Transverse colon (tissue), 4 donors: ENCODE results near the gene CHSY3.

Experiments used
- EP300 ChIP-seq: sonication (generic); formaldehyde crosslinking; IDR thresholded peaks from one replicate; pipeline ENCODE4 v1.6.1; 2017; ENCODE audit warnings: antibody characterized with exemption, low read depth
- POLR2A ChIP-seq: fragments of 450-650 bp; IDR thresholded peaks from one replicate; pipeline ENCODE4 v1.6.1; 2016; ENCODE audit warnings: antibody characterized with exemption, mild to moderate bottlenecking, moderate library complexity
- POLR2AphosphoS5 ChIP-seq, 3 donors: sonication (generic); formaldehyde crosslinking; IDR thresholded peaks; one replicate each; pipeline ENCODE4 v1.6.1; 2016; ENCODE audit warnings: antibody characterized with exemption in 3 of 3
- TF ChIP-seq, protein P1 (sequence below), 5 experiments: fragments of 200-600 bp in 3 of 5; fragments of 450-650 bp in 2 of 5; sonication (generic) in 3 of 5; IDR thresholded peaks; 1 replicate in 2 of 5; 2 replicates in 3 of 5; pipeline ENCODE4 v1.5.1; 2016 to 2017; ENCODE audit warnings: antibody characterized with exemption in 5 of 5, inconsistent platforms in 3 of 5, mild to moderate bottlenecking in 2 of 5, moderate library complexity in 1 of 5

DNA sequence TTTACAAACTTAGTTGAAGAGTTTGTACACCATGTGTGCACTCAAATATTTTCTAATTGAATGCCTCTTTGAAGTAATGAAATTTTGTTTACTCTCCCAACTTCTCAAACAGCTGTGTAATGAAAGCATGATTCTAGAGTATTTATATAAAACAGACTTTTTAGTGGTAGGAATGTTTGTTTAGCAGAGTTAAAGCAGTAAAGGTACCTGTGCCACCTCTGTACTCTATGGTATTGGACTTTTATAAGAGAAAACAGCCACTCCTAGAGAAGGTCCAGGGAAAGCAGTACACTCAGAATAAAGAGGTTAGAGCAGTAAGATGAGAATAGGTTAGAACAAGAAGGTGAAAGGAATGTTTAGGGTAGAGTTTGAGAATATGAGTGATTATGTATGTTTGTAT, 163.1 kb downstream of the CHSY3 start:
- no peak for TF ChIP-seq POLR2AphosphoS5 (IDR thresholded peaks at IDR 0.05)
- no peak for TF ChIP-seq POLR2A
- TF ChIP-seq, protein P1, sequence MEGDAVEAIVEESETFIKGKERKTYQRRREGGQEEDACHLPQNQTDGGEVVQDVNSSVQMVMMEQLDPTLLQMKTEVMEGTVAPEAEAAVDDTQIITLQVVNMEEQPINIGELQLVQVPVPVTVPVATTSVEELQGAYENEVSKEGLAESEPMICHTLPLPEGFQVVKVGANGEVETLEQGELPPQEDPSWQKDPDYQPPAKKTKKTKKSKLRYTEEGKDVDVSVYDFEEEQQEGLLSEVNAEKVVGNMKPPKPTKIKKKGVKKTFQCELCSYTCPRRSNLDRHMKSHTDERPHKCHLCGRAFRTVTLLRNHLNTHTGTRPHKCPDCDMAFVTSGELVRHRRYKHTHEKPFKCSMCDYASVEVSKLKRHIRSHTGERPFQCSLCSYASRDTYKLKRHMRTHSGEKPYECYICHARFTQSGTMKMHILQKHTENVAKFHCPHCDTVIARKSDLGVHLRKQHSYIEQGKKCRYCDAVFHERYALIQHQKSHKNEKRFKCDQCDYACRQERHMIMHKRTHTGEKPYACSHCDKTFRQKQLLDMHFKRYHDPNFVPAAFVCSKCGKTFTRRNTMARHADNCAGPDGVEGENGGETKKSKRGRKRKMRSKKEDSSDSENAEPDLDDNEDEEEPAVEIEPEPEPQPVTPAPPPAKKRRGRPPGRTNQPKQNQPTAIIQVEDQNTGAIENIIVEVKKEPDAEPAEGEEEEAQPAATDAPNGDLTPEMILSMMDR (IDR thresholded peaks at IDR 0.05), result no peak
- no peak for TF ChIP-seq EP300
